Eye (tissue), 1 donor: ENCODE results near the gene AGMO.

ENCODE experiments used
- DNase-seq: peaks from one replicate; pipeline ENCODE4 v3.0.0-alpha.2; 2015

AGMO gene

DNA sequence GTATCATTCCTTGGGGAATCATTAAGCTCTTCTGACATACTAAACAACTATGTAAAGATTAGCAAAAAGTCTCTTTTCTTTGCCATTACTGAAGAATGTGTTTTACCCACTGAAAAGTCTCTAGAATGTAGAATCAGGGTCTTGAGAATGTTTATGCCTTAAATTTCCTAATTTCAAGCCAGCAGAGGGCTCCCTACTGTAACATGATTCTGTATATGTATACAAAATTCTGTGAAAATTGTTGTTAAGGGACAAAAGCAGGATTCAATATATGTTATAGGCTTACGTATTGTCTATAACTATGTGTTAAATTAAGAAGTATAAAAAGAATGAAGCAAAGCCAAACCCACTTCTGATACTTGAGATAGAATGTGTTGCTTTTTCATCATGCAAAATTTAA is 362.3 kb downstream of the AGMO start:
- peak; percentile 62 for DNase-seq

DNA sequence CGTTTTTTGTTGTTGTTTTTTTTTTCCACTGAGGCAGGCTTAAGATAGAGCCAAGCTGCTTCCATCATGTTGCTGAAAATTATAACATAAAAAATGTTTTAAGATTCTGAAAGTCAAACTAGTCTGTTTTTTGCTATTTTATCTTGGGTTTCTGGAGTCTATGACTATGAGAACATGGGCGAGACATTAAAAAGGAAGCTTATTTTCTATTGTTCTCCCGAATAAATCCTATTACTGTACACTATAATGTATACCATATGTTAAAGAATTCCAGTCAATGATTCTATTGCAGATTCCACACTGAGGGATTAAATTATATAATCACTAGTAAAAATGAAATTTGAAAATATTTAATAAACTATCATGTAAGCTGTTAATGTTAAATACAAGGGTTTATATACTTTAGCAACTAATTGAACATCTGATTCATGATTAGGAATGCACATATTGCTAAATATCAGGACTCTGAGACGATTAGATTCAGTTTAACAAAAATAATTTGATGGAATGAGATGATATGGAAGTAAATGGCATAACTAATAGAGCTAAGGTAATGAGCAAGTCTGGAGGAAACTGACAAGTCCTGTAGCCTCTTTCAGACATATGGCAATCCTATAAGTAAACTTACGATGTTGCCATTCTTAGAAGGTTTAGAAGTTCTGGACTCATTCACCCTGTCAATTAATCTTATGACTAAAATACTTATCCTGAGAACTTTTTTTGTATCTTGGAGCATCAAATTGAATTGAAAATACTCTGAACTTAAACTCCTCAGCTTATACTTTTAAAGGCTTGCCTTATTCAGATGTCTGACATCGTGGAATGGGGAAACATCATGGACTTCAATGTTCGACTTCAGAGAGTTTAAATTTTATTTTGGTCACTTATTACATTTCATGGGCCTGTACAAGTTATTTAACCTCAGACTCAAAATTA is 364.5 kb downstream of the AGMO start:
- no peak for DNase-seq

DNA sequence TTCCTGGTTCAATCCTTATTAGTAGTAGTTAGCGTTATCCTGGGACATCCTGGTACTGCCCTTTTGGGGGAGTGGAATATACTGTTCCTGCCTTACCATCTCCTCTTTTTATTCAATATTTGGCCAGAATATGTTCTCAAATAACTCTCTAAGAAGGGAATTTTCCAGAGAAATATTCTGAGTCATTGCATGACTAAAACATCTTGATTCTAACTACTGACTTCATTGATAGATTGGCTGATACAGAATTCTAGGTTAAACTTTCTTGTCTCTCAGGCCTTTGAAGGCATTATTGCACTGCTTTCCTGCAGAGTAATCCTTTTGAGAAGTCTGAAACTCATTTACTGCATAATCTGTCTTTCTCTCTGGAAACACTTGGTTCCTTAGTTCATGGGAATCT is 383.8 kb downstream of the AGMO start:
- DNase-seq, result no peak

DNA sequence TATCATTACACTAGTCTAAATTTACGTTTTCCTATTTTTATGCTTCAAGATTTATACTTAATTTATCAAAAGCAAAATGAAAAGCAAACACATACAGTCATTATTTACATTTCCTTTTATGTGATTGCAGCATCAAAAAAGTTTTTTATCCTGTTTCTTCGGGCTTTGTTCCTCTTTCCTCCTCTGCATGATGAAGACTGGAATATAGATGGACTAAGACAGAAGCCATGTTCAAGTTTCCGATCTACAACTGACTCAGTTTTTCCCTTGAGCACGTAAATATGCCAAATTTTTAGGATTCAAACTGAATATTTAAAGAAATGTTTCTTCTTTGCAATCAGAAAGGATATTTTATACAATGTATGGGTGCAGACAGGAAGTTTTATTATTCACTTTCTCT is 385.7 kb downstream of the AGMO start:
- DNase-seq, result no peak

DNA sequence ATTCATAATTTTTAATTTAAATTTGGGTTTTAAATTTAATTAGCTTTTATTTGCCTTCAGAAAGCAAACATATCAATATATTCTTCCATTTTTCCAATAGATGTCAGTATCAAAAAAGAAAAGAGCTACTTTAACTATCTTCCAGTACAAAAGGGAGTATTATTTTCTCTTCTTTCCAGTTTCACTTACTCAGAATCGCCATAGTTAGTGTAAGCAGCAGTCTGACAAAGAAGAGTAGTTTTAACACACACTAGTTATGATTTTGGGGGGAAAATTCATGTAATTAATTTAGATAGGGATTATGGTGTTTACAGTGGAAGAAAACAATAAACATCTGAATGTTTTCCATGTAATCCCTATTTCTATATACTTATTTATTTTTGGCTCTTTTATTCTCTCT is 386.7 kb downstream of the AGMO start:
- DNase-seq, result no peak

DNA sequence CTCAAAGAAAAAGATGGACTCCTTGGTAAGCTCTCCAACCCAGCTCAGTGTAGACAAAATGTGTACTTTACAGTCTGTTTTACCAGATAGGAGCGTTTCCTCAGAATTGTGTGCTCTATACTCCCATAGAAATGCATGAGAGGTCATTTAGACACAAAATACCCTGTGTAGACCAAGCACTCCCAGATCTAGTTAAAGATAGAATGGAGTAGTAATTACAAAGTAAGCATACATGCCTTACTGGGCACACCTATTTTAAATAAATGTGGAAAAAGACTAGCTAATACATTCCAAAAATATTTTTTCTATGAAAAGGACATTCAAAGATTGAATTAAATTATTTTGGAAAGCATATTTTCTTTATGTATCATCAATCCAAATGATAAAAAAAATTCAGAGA is 387.3 kb downstream of the AGMO start:
- no peak for DNase-seq

DNA sequence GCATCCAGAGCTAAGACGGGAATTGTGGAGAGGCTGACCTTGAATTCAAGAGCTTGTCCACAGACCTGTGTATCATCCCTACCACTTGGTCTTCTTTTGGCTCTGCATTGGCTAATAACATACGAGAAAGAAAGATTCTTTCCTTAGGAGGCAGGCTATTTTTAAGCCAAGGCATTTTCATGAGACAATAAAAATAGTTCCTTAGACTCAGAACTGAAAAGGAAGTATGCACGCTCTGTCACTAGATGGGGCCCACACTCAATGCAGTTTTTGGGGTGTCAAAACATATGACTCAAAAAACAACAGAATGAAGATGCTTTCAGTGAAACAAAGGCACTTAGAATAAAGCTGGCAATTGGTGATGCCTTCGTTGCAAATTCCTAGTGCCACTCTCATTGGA is 393.3 kb downstream of the AGMO start:
- no peak for DNase-seq

DNA sequence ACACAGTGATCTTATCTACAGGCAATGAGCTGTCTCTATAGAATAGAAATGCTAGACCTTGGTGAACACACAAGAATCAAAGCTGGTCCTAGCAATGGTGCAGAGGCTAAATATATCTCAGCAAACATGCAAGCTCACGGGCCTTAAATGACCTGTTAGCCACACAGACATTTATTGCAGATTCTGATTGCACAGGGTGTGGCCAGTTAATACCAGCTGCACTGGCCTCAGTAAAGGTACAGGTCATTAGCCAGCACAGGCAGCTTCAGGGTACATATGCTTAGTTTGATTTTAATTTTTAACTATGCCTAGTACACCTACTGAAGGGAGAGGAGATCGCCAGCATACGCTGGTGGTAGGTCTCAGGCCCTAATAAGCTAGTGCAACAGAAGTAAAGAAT is 393.9 kb downstream of the AGMO start:
- DNase-seq, result no peak

DNA sequence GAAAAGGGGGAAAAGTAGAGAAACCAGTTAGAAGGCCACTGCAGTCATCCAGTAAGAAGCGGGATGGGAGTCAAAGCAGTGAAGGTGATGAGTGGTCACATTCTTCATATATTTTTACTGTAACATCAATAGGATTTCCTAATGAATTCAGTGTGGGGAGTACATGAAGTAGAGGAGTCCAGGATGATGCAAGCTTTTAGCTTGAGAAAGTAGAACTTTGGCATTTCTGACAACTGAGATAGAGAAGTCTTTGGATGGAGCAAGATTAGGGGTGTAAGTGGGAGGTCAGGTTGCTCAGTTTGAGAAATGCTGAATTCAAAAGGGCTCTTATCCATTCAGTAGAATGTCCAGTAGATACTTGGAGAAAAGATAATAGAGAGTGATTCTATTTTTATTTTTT is 395.2 kb downstream of the AGMO start:
- DNase-seq, result no peak

DNA sequence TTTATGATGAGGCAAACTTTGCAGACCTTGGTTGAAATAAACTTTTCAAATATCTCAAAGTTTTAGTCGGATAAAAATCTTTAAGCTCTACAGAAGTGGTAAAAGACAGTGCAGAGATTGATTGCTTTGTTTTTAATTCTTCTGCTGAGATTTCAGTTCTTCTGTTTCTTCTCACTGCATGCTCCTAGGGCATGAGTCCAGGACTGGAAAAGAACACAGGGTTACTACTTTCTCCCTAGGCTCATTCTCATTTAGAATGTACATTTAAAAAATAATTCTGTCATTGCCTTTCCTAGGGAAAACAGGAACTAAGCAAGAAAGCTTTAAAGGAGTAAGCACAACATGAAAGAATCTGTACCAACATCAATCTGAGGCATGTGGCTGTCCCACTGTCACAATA is 402.6 kb downstream of the AGMO start:
- DNase-seq, result no peak

DNA sequence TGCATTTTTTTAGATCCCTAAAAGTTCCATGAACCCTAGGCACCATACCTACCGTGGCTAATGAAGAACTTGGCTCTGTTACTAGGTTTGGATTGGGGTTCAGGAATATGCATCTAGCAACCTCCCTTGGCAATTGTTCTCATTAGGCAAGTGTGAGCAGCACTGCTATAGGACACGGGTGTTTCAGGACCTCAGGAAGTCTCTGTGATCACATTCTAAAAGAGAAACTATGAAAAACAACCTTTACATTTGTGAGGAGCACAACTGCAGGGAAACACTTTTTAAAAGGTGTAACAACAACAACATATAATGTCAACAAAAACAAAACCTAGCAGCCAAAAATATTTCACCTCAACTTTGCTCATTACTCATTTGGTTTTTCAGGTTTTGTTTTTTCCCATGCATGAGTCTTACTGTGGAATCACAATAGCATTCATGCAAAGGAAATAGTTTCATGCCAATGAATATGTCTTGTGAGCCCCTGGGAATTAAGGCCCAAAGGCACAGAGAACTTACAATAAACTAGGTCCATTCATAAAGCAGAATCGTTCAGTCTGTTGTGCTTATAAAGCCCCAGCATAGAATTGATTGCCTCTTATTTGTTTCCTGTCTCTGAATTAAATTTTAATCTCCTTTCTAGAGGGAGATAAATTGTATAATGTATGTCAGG is 403.5 kb downstream of the AGMO start:
- no peak for DNase-seq
